ENCODE measurements around the gene HLA-DMB. TPM values are rescaled to one million over a fixed set of nuclear protein-coding genes. Genes with fewer than 3 reads are reported as not detected.
A peak's percentile ranks its signal among the peaks of the same experiment; 100 is the strongest.

HLA-DMB gene
- total RNA-seq, 8 experiments from 2014 or later: 0.14 to 1.1 (median 0.34) TPM

DNA sequence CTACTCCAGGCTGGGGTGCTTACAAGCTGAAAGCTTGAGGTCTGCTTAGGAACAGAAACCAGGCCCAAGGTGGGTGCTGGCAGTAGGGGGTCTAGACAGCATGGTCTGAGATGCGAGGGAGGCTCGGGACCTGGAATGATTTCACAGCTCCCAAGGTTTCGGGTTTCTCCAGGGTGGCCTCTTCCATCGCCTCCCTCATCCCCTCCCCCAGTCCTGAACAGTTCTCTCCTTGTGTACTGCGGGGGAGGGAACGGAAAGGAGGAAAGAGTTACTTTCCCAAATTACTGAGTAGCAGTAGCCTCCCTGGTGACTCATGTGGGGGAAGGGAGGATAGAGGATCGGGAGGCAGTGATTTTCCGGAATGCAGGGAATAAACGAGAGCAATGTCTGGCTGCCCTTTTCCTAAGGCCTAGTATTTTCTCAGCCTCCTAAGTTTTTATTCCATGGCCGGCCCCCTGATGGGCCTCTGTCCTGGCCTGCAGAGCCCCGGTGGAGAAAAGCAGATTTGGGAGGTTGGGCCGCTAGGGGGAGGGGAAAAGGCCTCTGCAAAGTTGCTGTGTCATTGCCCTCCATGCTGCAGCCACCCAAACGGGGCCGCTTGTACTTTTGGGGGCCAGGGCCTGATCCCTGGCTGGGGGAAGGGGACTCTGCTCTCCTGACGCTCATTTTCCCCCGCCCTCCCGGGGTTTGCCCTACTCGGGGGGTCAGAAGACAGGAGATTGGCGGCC is 29.0 kb upstream of the HLA-DMB start:
- ATAC-seq (replicated peaks in 6 of 8): peak in 4 of 8 experiments; percentile 0 to 7 (median 2)
- H3K4me3 ChIP-seq: peak overlapping the region; percentile 53 to 83 (median 60)
- 0% methylated on average over 1 to 8 of the region's 19 CpGs; no CpG with 5 or more reads in 4 of the 10 experiments for WGBS, 10 experiments
- peak overlapping the region; percentile 99 to 100 for H3K27ac ChIP-seq
- in situ Hi-C loops (cut with MboI; ENCODE audit: low pct_unique_long_range_greater_than_20kb in 2 of 9, low sequenced_read_pairs in 9 of 9, unreplicated experiment in 9 of 9): no loop called here
- H3K4me1 ChIP-seq (replicated peaks in 1 of 2): peaks cover 4 to 7% of the 10 kb centered on the region in 2 donors

DNA sequence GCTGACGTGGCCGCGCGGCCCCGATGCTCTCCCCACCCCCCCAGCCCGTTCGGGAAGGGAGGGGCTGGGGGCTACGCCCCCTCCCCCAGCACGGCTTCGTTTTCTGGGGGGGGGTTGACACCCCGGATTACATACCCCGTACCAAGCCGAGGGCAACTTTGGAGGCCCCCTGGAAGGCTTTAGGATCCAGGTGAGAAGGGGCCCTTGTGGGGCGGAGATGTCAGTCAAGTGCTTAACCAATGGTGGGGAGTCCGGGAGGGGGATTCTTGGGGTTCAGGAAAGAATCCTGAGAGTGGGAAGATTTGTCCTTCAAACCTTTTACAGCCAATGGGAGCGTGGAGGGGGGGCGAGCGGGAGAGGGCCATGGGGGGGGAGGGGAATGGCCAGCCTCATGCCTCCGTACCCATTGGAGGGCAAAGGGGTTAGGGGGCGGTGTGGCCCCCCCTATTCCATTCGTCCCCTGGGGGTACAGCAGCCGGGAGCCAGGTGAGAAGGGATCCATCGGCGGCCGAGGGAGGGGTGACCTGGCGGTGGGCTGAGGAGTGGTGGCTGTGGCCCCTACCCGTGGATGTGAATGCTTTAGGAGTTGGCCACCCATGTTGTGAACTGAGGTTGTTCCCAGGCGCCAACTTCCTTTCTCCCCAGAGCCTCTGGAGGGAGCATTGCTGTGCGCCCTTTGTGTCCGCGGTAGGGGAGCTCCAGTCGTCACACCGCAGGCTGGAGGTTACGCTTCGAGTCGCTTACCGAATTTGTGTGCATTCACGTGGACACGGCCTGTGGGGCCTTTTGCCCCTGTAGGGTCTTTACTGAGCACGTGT is 28.2 kb upstream of the HLA-DMB start:
- peak; percentile 0 to 30 (median 8) for ATAC-seq (replicated peaks in 6 of 8)
- H3K4me1 ChIP-seq (replicated peaks in 1 of 2): peaks cover 4 to 6% of the 10 kb centered on the region in 2 donors
- WGBS, 10 experiments: 0% methylated on average over 2 to 5 of the region's 40 CpGs; no CpG with 5 or more reads in 7 of the 10 experiments
- peak overlapping the region; percentile 99 to 100 for H3K27ac ChIP-seq
- in situ Hi-C loops (cut with MboI; ENCODE audit: low pct_unique_long_range_greater_than_20kb in 2 of 9, low sequenced_read_pairs in 9 of 9, unreplicated experiment in 9 of 9): no loop called here
- H3K4me3 ChIP-seq: peak overlapping the region; percentile 53 to 83 (median 60)

DNA sequence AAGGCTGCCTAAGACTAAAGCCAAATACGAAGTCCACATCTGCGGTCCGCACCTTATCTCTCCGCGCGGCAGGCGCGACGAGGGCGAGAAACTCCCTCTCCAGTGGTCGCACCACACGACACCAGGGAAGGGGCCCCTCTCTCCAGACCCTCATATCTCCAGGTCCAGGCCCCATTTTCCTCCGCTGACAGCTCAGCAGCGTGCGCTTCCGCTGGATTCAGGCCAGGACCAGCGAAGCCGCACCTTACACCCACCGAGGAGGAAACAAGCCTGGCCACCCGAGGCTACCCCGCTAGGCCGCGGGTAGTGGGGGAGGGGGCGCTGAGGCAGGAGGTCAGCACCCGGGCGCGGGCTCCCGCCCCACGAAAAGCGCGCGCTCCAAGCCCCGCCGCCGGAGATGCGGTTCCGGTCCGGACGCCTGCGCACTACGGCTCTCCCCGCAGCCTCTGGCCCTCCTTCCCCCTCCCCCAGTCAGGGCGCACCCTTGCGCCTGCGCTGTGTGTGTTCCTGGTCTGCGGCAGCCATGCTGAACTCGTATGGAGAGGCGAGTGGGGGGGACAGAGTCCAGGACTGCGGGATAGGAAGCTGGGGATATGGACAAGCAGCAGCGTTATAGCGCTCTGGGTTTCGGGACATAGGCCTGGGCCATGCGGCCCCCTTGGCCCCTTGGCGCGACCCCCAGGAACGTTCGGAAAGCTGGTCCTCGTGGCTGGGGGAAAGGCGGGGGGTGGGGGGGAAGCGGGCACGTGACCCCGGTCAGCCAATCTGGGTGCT is 27.5 kb upstream of the HLA-DMB start, which contains the start of gene BRD2:
Gene BRD2, plus strand, starts transcription at position 502 of the 774 bp plus-strand sequence. CDS start 4,305 bp downstream, outside the sequence.
- peak; percentile 13 to 52 (median 38) for ATAC-seq (replicated peaks in 6 of 8)
- H3K4me1 ChIP-seq (replicated peaks in 1 of 2): peaks cover 4 to 6% of the 10 kb centered on the region in 2 donors
- in situ Hi-C loops (cut with MboI; ENCODE audit: low pct_unique_long_range_greater_than_20kb in 2 of 9, low sequenced_read_pairs in 9 of 9, unreplicated experiment in 9 of 9): no loop called here

DNA sequence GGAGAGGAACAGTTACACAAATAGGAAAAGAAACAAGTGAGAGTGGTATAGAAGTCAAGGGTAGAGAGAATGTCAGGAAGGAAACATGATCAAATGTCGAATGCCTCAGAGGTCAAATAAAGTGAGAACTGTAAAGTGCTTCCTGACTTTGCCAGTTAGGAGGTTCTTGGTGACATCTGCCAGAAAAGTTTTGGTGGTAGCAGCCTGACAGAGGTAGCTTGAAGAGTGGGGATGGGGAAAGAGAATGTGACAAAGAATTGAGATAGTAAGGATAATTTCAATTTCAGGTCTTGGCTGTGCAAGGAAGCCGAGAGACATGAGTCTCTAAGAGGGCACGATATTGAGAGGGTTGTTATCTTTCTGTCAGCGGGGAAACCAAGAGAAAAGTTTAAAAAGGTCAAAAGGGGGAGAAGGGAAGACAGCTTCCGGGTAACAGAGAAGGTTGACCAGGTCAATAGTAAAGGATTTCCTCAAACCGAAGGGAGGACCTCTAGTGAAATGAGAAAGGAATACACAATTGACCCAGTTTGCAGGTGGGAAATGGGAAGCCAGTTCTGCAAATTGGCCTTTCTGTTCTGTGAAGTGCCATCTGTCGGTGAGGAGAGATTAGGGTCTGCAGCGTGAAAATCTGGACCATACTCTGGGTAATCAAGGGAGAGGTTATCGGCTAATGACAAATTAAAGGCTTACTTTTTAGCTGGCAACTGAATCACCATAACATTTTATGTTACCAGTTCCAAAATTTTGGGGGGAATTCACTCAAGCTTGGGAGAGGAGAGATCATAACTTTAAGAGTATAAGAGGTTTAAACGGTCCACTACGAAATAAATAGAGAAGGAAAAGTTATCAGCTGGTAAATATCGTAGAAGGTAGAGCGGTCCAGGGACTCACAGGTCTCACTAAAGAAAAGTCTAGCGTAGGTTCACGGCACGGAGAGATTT is 26.6 kb upstream of the HLA-DMB start:
- WGBS, 10 experiments: 4 to 17% (median 8%) methylated on average over 3 to 15 of the region's 16 CpGs
- no peak for ATAC-seq (replicated peaks in 6 of 8)
- Histone ChIP-seq H3K27ac (peak overlapping the region; percentile 99 to 100), H3K4me3 (peak overlapping the region; percentile 53 to 83 (median 60)), H3K4me1 (replicated peaks in 1 of 2) (peaks cover 4 to 6% of the 10 kb centered on the region in 2 donors)
- in situ Hi-C loops (cut with MboI; ENCODE audit: low pct_unique_long_range_greater_than_20kb in 2 of 9, low sequenced_read_pairs in 9 of 9, unreplicated experiment in 9 of 9): no loop called here

More for the DNA sequence above, 27.5 kb upstream of the HLA-DMB start, which contains the start of gene BRD2:
- 0 to 10% (median 0%) methylated on average over 2 to 14 of the region's 62 CpGs; no CpG with 5 or more reads in 3 of the 10 experiments for WGBS, 10 experiments
- Histone ChIP-seq H3K27ac (peak within 1 kb of the TSS; percentile 99 to 100), H3K4me3 (peak within 1 kb of the TSS; percentile 53 to 83 (median 60))

DNA sequence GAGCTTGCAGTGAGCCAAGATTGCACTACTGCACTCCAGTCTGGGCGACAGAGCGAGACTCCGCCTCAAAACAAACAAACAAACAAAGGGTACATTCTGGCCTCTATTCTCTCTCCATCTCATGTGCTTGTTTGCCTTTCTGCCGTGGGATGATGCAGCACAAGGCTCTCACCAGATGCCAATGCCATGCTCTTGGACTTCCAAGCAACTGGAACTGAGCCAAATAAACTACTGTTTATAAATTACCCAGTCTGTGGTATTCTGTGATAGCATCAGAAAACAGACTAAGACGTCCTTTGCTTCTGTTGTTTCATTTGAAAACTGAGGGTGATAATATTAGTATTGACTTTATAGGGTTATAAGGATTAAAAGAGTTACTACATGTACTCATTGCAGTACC is 23.9 kb upstream of the HLA-DMB start:
- in situ Hi-C loops (cut with MboI; ENCODE audit: low pct_unique_long_range_greater_than_20kb in 2 of 9, low sequenced_read_pairs in 9 of 9, unreplicated experiment in 9 of 9): no loop called here
- no peak overlapping the region for H3K4me3 ChIP-seq
- H3K27ac ChIP-seq: no peak overlapping the region
- ATAC-seq (replicated peaks in 6 of 8): no peak
- H3K4me1 ChIP-seq (replicated peaks in 1 of 2): peaks cover 4 to 6% of the 10 kb centered on the region in 2 donors
- 60 to 90% (median 75%) methylated on average over 1 to 4 of the region's 5 CpGs; no CpG with 5 or more reads in 3 of the 10 experiments for WGBS, 10 experiments

DNA sequence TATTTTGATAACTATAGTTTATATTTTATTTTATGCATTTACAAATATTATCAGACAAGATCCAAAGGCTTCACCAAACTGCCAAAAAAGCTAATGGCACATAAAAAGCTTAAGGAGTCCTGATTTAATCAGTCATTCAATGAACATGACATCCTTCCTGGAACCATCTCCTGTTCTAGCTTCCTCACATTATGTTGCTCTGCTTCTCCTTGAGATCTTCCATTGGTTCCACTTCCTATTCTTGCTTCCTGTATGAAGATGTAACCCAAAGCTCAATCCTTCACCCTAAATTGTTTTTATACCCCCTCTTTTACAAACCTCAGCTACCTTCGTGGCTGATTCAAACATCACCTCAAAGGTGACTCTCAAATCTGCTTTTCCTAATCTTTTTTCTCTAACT is 23.0 kb upstream of the HLA-DMB start:
- ATAC-seq (replicated peaks in 6 of 8): no peak
- Histone ChIP-seq H3K4me1 (replicated peaks in 1 of 2) (peaks cover 4 to 6% of the 10 kb centered on the region in 2 donors), H3K27ac (no peak overlapping the region), H3K4me3 (no peak overlapping the region)
- whole genome bisulfite sequencing, 10 experiments: 71 to 100% (median 88%) methylated on average over 1 of the region's 1 CpG; no CpG with 5 or more reads in 1 of the 10 experiments
- in situ Hi-C loops (cut with MboI; ENCODE audit: low pct_unique_long_range_greater_than_20kb in 2 of 9, low sequenced_read_pairs in 9 of 9, unreplicated experiment in 9 of 9): no loop called here

DNA sequence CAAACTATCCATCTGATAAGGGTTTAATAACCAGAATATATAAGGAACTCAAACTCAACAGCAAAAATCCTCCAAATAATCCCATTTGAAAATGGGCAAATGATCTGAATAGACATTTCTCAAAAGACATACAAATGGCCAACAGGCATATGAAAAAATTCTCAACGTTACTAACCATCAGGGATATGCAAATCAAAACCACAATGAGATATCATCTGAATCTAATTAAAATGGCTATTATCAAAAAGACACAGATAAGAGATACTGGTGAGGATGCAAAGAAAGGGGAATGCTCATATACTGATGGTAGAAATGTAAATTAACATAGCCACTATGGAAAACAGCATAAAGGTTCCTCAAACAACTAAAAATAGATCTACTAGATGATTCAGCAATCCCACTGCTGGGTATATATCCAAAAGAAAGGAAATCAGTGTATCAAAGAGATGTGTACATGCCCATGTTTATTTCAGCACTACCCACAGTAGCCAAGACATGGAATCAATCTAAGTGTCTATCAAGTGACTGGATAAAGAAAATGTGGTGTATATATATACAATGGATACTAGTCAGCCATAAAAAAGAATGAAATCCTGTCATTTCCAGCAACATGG is 21.5 kb upstream of the HLA-DMB start:
- 0 to 100% (median 69%) methylated on average over 1 of the region's 1 CpG; no CpG with 5 or more reads in 2 of the 10 experiments for WGBS, 10 experiments
- Histone ChIP-seq H3K27ac (no peak overlapping the region), H3K4me3 (no peak overlapping the region), H3K4me1 (replicated peaks in 1 of 2) (peaks cover 3 to 6% of the 10 kb centered on the region in 2 donors)
- ATAC-seq (replicated peaks in 6 of 8): peak in 3 of 8 experiments; percentile 37 to 59 (median 50)
- in situ Hi-C loops (cut with MboI; ENCODE audit: low pct_unique_long_range_greater_than_20kb in 2 of 9, low sequenced_read_pairs in 9 of 9, unreplicated experiment in 9 of 9): no loop called here

DNA sequence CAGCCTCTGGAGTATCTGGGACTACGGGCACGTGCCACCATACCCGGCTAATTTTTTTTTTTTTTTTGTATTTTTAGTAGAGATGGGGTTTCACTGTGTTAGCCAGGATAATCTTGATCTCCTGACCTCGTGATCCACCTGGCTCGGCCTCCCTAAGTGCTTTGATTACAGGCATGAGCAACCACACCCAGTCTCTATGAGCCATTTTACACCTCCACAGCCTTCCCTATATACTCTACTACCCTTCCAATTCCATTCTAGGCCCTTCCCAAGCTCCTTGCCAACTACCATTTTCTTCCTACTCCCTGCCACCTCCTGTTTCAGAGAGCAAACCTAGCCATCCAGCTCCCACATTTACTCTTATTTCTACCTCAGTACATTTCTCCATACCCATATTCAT is 19.7 kb upstream of the HLA-DMB start:
- WGBS, 10 experiments: 80 to 100% (median 93%) methylated on average over 1 to 5 of the region's 5 CpGs; no CpG with 5 or more reads in 1 of the 10 experiments
- Histone ChIP-seq H3K4me1 (replicated peaks in 1 of 2) (no peaks in the 10 kb centered on the region), H3K27ac (no peak overlapping the region), H3K4me3 (no peak overlapping the region)
- in situ Hi-C loops (cut with MboI; ENCODE audit: low pct_unique_long_range_greater_than_20kb in 2 of 9, low sequenced_read_pairs in 9 of 9, unreplicated experiment in 9 of 9): no loop called here
- no peak for ATAC-seq (replicated peaks in 6 of 8)

DNA sequence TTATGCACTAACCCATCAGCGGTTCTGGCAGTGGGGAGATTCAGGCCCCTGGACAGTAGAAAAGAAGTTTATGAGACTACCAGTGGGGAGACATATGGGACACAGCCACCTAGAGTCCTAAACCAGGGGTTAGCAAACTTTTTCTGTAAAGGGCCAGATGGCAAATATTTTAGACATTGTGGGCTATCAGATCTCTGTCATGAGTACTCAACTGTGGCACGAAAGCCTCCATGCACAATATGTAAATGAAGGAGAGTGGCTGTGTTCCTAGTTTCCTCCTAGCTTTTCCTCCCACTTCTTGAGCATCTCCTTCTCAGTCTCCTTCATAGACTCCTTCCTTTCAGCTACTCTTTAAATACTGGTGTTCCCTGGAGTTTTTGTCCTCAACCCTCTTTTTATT is 15.3 kb upstream of the HLA-DMB start:
- Histone ChIP-seq H3K4me3 (no peak overlapping the region), H3K4me1 (replicated peaks in 1 of 2) (no peaks in the 10 kb centered on the region), H3K27ac (no peak overlapping the region)
- 37 to 100% (median 48%) methylated on average over 1 to 2 of the region's 2 CpGs; no CpG with 5 or more reads in 3 of the 10 experiments for WGBS, 10 experiments
- in situ Hi-C loops (cut with MboI; ENCODE audit: low pct_unique_long_range_greater_than_20kb in 2 of 9, low sequenced_read_pairs in 9 of 9, unreplicated experiment in 9 of 9): loop anchor here in 1 of 9 experiments (10.0 kb wide), 1 partner anchor 71 kb away; no protein-coding TSS in a partner anchor
- no peak for ATAC-seq (replicated peaks in 6 of 8)

DNA sequence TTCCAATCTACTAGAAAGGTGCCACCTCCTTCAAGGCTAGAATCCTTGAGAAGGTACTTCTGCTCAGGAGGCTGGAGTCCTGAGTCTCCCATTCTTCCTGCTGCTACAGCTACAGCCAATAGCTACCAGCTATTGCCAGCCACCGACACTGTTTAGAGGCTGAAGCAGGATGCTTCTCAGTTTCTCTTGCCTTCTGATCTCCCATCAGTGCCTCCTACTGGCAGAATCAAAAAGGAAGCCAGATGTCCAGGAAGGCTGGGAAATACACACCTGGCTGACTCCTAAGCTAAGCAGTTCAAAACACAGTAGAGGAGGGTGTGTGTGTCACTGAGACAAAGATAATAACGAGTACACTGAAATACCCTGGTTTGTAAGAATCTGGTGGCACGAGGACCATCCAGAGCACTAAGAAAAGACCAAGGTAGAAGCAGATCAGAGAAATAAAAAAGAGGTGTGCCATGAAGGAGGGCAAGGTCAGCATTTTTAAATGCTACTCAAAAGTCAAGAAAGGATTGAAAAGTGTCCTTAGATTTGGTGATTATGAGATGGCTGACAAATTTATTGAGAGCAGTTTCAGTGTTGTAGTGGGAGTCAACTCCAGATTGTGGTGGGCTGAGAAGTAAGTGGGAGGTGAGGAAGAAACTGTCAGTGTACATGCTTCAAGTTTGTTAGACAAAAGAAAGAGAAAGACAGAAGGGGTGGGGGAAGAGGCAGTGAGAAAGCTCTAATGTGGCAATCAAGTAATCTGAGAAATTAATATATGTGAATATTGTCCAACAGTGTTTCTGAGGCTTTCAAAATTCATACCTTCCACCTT is 14.4 kb upstream of the HLA-DMB start:
- H3K27ac ChIP-seq: no peak overlapping the region
- ATAC-seq (replicated peaks in 6 of 8): peak in 1 of 8 experiments; percentile 5
- 19 to 100% (median 41%) methylated on average over 1 to 3 of the region's 3 CpGs; no CpG with 5 or more reads in 2 of the 10 experiments for WGBS, 10 experiments
- no peak overlapping the region for H3K4me3 ChIP-seq
- H3K4me1 ChIP-seq (replicated peaks in 1 of 2): no peaks in the 10 kb centered on the region
- in situ Hi-C loops (cut with MboI; ENCODE audit: low pct_unique_long_range_greater_than_20kb in 2 of 9, low sequenced_read_pairs in 9 of 9, unreplicated experiment in 9 of 9): loop anchor here in 1 of 9 experiments (10.0 kb wide), 1 partner anchor 70 kb away; no protein-coding TSS in a partner anchor

Measured in motor neuron (in vitro differentiated cells).